ENCODE measurements around the gene ESPNL. TPM values are rescaled to one million over a fixed set of nuclear protein-coding genes. Genes with fewer than 3 reads are reported as not detected.
A peak's percentile ranks its signal among the peaks of the same experiment; 100 is the strongest.

Gene ESPNL
- total and polyA plus RNA-seq, 9 donors: 0.11 to 12.9 (median 0.61) TPM

GRCh38 chr2:238105506-238106338 lies 5.6 kb downstream of the ESPNL start:
- WGBS, 3 donors: 77 to 85% (median 80%) methylated on average over 28 of the region's 28 CpGs
- TF ChIP-seq CTCF (IDR thresholded peaks at IDR 0.05): no peak
- no peak for TF ChIP-seq POLR2A (IDR thresholded peaks at IDR 0.05)
- no peak for TF ChIP-seq EP300 (IDR thresholded peaks at IDR 0.05)
- peak in 3 of 5 donors; percentile 9 to 24 (median 11) for DNase-seq

GRCh38 chr2:238106339-238106697 lies 6.2 kb downstream of the ESPNL start:
- TF ChIP-seq POLR2A (IDR thresholded peaks at IDR 0.05) (no peak), CTCF (IDR thresholded peaks at IDR 0.05) (no peak), EP300 (IDR thresholded peaks at IDR 0.05) (no peak)
- no peaks in the 10 kb centered on the region for H3K36me3 ChIP-seq
- no peaks in the 10 kb centered on the region for H3K27me3 ChIP-seq
- no peaks in the 10 kb centered on the region for H3K4me1 ChIP-seq (ENCODE audit: insufficient read depth)
- no peak overlapping the region for H3K4me3 ChIP-seq
- H3K9me3 ChIP-seq: no peaks in the 10 kb centered on the region
- H3K27ac ChIP-seq: no peak overlapping the region
- intact Hi-C loops (cut with DNase I): no loop called here
- WGBS, 3 donors: 70 to 85% (median 78%) methylated on average over 13 of the region's 13 CpGs
- DNase-seq: peak in 1 of 5 donors; percentile 10

More at GRCh38 chr2:238105506-238106338, 5.6 kb downstream of the ESPNL start:
- Histone ChIP-seq H3K27ac (no peak overlapping the region), H3K4me3 (no peak overlapping the region), H3K27me3 (no peaks in the 10 kb centered on the region), H3K4me1 (ENCODE audit: insufficient read depth) (no peaks in the 10 kb centered on the region), H3K9me3 (no peaks in the 10 kb centered on the region), H3K36me3 (no peaks in the 10 kb centered on the region)
- intact Hi-C loops (cut with DNase I): no loop called here

- H3K36me3 ChIP-seq: no peaks in the 10 kb centered on the region
- intact Hi-C loops (cut with DNase I): no loop called here
- DNase-seq: peak in 3 of 5 donors; percentile 13 to 27 (median 16)
Observed at GRCh38 chr2:238106698-238107524, 6.8 kb downstream of the ESPNL start.

More at GRCh38 chr2:238106698-238107524, 6.8 kb downstream of the ESPNL start:
- H3K27me3 ChIP-seq: no peaks in the 10 kb centered on the region
- 76 to 81% (median 77%) methylated on average over 23 to 28 of the region's 28 CpGs for WGBS, 3 donors
- no peaks in the 10 kb centered on the region for H3K9me3 ChIP-seq
- TF ChIP-seq EP300 (IDR thresholded peaks at IDR 0.05): no peak
- TF ChIP-seq POLR2A (IDR thresholded peaks at IDR 0.05): no peak
- no peak for TF ChIP-seq CTCF (IDR thresholded peaks at IDR 0.05)
- no peak overlapping the region for H3K27ac ChIP-seq
- H3K4me3 ChIP-seq: no peak overlapping the region
- H3K4me1 ChIP-seq (ENCODE audit: insufficient read depth): no peaks in the 10 kb centered on the region
